ENCODE results near the gene SYT1. TPM values are rescaled to one million over a fixed set of nuclear protein-coding genes. Genes with fewer than 3 reads are reported as not detected.

SYT1 gene
- polyA plus RNA-seq, 3 donors: 0.72 TPM; not detected in 2

DNA sequence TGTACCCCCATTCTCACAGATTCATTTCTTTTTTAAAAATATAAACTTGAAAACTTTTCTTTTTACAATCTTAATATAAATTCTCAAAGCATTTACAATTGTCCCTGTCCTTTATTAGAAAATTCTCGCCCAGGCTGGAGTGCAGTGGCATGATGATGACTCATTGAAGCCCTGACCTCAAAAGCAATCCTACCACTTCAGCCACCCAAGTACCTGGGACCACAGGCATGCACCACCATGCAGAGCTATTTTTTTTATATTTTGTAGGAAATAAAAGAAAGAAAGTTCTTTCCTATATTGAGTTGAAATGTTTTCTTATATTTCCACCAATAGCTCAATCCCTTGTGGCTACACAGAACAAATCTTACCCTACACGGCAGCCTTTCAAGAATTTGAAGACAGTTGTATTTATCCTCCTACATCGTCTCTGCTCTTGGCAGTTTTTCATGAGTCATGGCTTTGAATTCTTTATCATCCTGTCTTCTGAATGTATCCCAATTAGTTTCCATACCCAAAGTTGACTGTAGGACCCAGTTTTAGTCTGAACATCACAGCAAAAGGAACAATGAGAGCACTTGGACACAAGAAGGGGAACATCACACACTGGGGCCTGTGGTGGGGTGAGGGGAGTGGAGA lies 52.4 kb downstream of the SYT1 start:
- H3K9me3 Mint-ChIP-seq: no peaks in the 10 kb centered on the region
- Histone ChIP-seq H3K4me1 (ENCODE audit: control insufficient read depth in 1 of 2, insufficient read depth in 2 of 2, low read length in 2 of 2) (no peaks in the 10 kb centered on the region), H3K27me3 (ENCODE audit: control insufficient read depth in 2 of 2, insufficient read depth in 2 of 2, low read length in 2 of 2) (no peaks in the 10 kb centered on the region), H3K79me2 (ENCODE audit: insufficient read depth, low read length) (no peaks in the 10 kb centered on the region), H4K20me1 (ENCODE audit: insufficient read depth, low read length) (no peaks in the 10 kb centered on the region), H3K9ac (ENCODE audit: insufficient read depth, low read length, poor library complexity, severe bottlenecking) (no peak overlapping the region), H2AFZ (ENCODE audit: insufficient read depth, low read depth, low read length, poor library complexity, severe bottlenecking) (no peak overlapping the region), H3K36me3 (replicated peaks in 1 of 2; ENCODE audit: control insufficient read depth in 1 of 2, insufficient read depth in 2 of 2, low read length in 2 of 2) (no peaks in the 10 kb centered on the region), H3K4me2 (replicated peaks; ENCODE audit: extremely low read depth, low read length, poor library complexity, severe bottlenecking) (no peak overlapping the region), H3K9me3 (replicated peaks in 1 of 2; ENCODE audit: control insufficient read depth in 1 of 2, insufficient read depth in 1 of 2, low read length in 2 of 2) (no peaks in the 10 kb centered on the region), H3K4me3 (replicated peaks in 1 of 3; ENCODE audit: low read depth in 2 of 3, low read length in 3 of 3) (no peak overlapping the region), H3K27ac (ENCODE audit: low read depth in 1 of 2, low read length in 2 of 2) (no peak overlapping the region)
- H3K4me3 Mint-ChIP-seq: no peak overlapping the region
- H3K27ac Mint-ChIP-seq: no peak overlapping the region
- no peaks in the 10 kb centered on the region for H3K4me1 Mint-ChIP-seq
- no peaks in the 10 kb centered on the region for H3K36me3 Mint-ChIP-seq
- no peaks in the 10 kb centered on the region for H3K27me3 Mint-ChIP-seq (ENCODE audit: low read depth in 3 of 3)
- no peak for DNase-seq
- intact Hi-C loops (cut with micrococcal nuclease): no loop called here
- TF ChIP-seq, protein P1, sequence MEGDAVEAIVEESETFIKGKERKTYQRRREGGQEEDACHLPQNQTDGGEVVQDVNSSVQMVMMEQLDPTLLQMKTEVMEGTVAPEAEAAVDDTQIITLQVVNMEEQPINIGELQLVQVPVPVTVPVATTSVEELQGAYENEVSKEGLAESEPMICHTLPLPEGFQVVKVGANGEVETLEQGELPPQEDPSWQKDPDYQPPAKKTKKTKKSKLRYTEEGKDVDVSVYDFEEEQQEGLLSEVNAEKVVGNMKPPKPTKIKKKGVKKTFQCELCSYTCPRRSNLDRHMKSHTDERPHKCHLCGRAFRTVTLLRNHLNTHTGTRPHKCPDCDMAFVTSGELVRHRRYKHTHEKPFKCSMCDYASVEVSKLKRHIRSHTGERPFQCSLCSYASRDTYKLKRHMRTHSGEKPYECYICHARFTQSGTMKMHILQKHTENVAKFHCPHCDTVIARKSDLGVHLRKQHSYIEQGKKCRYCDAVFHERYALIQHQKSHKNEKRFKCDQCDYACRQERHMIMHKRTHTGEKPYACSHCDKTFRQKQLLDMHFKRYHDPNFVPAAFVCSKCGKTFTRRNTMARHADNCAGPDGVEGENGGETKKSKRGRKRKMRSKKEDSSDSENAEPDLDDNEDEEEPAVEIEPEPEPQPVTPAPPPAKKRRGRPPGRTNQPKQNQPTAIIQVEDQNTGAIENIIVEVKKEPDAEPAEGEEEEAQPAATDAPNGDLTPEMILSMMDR (IDR thresholded peaks at IDR 0.05): no peak
- 89% methylated on average over 2 of the region's 3 CpGs for WGBS (ENCODE audit: insufficient coverage)

DNA sequence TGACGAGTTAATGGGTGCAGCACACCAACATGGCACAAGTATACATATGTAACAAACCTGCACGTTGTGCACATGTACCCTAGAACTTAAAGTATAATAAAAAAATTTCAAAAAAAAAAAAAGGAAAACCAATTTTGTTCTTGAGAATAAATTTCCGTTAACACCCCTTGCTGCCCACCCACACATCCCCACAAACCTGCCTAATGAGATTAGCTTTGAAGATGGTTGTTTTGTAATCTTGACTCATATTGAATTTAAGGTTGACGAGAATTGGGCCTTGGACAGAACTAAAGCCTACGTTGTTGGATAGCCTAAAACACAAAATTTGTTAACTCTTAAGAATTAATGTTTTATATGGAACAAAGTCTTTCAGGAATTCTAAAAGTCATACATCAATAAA lies 52.9 kb downstream of the SYT1 start:
- DNase-seq: no peak
- intact Hi-C loops (cut with micrococcal nuclease): no loop called here
- Histone ChIP-seq H3K27me3 (ENCODE audit: control insufficient read depth in 2 of 2, insufficient read depth in 2 of 2, low read length in 2 of 2) (no peaks in the 10 kb centered on the region), H3K4me3 (replicated peaks in 1 of 3; ENCODE audit: low read depth in 2 of 3, low read length in 3 of 3) (no peak overlapping the region), H3K4me1 (ENCODE audit: control insufficient read depth in 1 of 2, insufficient read depth in 2 of 2, low read length in 2 of 2) (no peaks in the 10 kb centered on the region), H3K36me3 (replicated peaks in 1 of 2; ENCODE audit: control insufficient read depth in 1 of 2, insufficient read depth in 2 of 2, low read length in 2 of 2) (no peaks in the 10 kb centered on the region), H3K4me2 (replicated peaks; ENCODE audit: extremely low read depth, low read length, poor library complexity, severe bottlenecking) (no peak overlapping the region), H4K20me1 (ENCODE audit: insufficient read depth, low read length) (no peaks in the 10 kb centered on the region), H3K9ac (ENCODE audit: insufficient read depth, low read length, poor library complexity, severe bottlenecking) (no peak overlapping the region), H3K27ac (ENCODE audit: low read depth in 1 of 2, low read length in 2 of 2) (no peak overlapping the region), H2AFZ (ENCODE audit: insufficient read depth, low read depth, low read length, poor library complexity, severe bottlenecking) (no peak overlapping the region), H3K79me2 (ENCODE audit: insufficient read depth, low read length) (no peaks in the 10 kb centered on the region), H3K9me3 (replicated peaks in 1 of 2; ENCODE audit: control insufficient read depth in 1 of 2, insufficient read depth in 1 of 2, low read length in 2 of 2) (no peaks in the 10 kb centered on the region)
- no peaks in the 10 kb centered on the region for H3K9me3 Mint-ChIP-seq
- H3K36me3 Mint-ChIP-seq: no peaks in the 10 kb centered on the region
- no peak overlapping the region for H3K27ac Mint-ChIP-seq
- TF ChIP-seq, protein P1 (IDR thresholded peaks at IDR 0.05): no peak
- H3K4me3 Mint-ChIP-seq: no peak overlapping the region
- H3K27me3 Mint-ChIP-seq (ENCODE audit: low read depth in 3 of 3): no peaks in the 10 kb centered on the region
- no CpG with 5 or more reads among the region's 5 CpGs for WGBS (ENCODE audit: insufficient coverage)
- no peaks in the 10 kb centered on the region for H3K4me1 Mint-ChIP-seq

All from CD14-positive monocyte (primary cell).